ENCODE results near the gene SCN4A. TPM values are rescaled to one million over a fixed set of nuclear protein-coding genes. Genes with fewer than 3 reads are reported as not detected.

The SCN4A gene
- total RNA-seq, 2 donors from 2014 or later, result 0.07 to 0.27 TPM

- no peaks in the 10 kb centered on the region for H3K36me3 ChIP-seq
- H3K27me3 ChIP-seq, result peaks cover 5% of the 10 kb centered on the region
- H3K9me3 ChIP-seq, result no peaks in the 10 kb centered on the region
- H3K4me3 ChIP-seq, result no peak overlapping the region
- TF ChIP-seq CTCF (IDR thresholded peaks at IDR 0.05), result no peak
- DNase-seq, result no peak
- H3K27ac ChIP-seq, result no peak overlapping the region
- intact Hi-C loops (cut with DNase I), result no loop called here
- no peak overlapping the region for H3K9ac ChIP-seq (ENCODE audit: low read depth in 2 of 2, low read length in 2 of 2)
- no peaks in the 10 kb centered on the region for H3K4me1 ChIP-seq
Measured at GRCh38 chr17:63996430-63997182, 23.9 kb upstream of the SCN4A start.

GRCh38 chr17:63995626-63996025 lies 22.9 kb upstream of the SCN4A start:
- no peak for TF ChIP-seq CTCF (IDR thresholded peaks at IDR 0.05)
- Histone ChIP-seq H3K36me3 (no peaks in the 10 kb centered on the region), H3K27ac (no peak overlapping the region), H3K4me3 (no peak overlapping the region), H3K9ac (ENCODE audit: low read depth in 2 of 2, low read length in 2 of 2) (no peak overlapping the region), H3K27me3 (peaks cover 5% of the 10 kb centered on the region), H3K9me3 (no peaks in the 10 kb centered on the region), H3K4me1 (no peaks in the 10 kb centered on the region)
- DNase-seq, result no peak
- intact Hi-C loops (cut with DNase I), result no loop called here

- no peaks in the 10 kb centered on the region for H3K36me3 ChIP-seq
- no peak for TF ChIP-seq CTCF (IDR thresholded peaks at IDR 0.05)
- no peak overlapping the region for H3K27ac ChIP-seq
- no peaks in the 10 kb centered on the region for H3K9me3 ChIP-seq
- H3K4me1 ChIP-seq, result no peaks in the 10 kb centered on the region
- DNase-seq, result no peak
- no peaks in the 10 kb centered on the region for H3K27me3 ChIP-seq
- H3K9ac ChIP-seq (ENCODE audit: low read depth in 2 of 2, low read length in 2 of 2), result no peak overlapping the region
- intact Hi-C loops (cut with DNase I), result no loop called here
- no peak overlapping the region for H3K4me3 ChIP-seq
Measured at GRCh38 chr17:63993368-63993985, 20.8 kb upstream of the SCN4A start.

GRCh38 chr17:63991611-63992010 lies 18.9 kb upstream of the SCN4A start:
- no peak for DNase-seq
- no peak overlapping the region for H3K9ac ChIP-seq (ENCODE audit: low read depth in 2 of 2, low read length in 2 of 2)
- no peaks in the 10 kb centered on the region for H3K27me3 ChIP-seq

More at GRCh38 chr17:63991611-63992010, 18.9 kb upstream of the SCN4A start:
- Histone ChIP-seq H3K4me3 (no peak overlapping the region), H3K36me3 (no peaks in the 10 kb centered on the region), H3K4me1 (no peaks in the 10 kb centered on the region), H3K27ac (no peak overlapping the region), H3K9me3 (no peaks in the 10 kb centered on the region)
- no peak for TF ChIP-seq CTCF (IDR thresholded peaks at IDR 0.05)
- intact Hi-C loops (cut with DNase I), result no loop called here
